ENCODE data around the gene MAST4. TPM values are rescaled to one million over a fixed set of nuclear protein-coding genes. Genes with fewer than 3 reads are reported as not detected.

MAST4 gene
- total and polyA plus RNA-seq, 2 of the 4 experiments (the other 2 are of a cell fraction): 4.8 to 6.8 TPM

GRCh38 chr5:67027171-67027570 lies 431.0 kb downstream of the MAST4 start:
- no peaks in the 10 kb centered on the region for H3K27me3 ChIP-seq (ENCODE audit: control insufficient read depth, insufficient read depth, low read length)
- no peak overlapping the region for H3K27ac ChIP-seq (ENCODE audit: insufficient read depth, low read length)
- CTCF ChIA-PET: no interaction called here
- H3K23ac ChIP-seq (ENCODE audit: low read depth, low read length): no peak overlapping the region
- no peak overlapping the region for H2BK120ac ChIP-seq (ENCODE audit: low read depth, low read length)
- H2BK5ac ChIP-seq (ENCODE audit: low read depth, low read length, poor library complexity, severe bottlenecking): no peak overlapping the region
- H3K36me3 ChIP-seq (ENCODE audit: control insufficient read depth, insufficient read depth, low read length): no peaks in the 10 kb centered on the region
- H3K18ac ChIP-seq (ENCODE audit: low read depth, low read length): no peak overlapping the region
- H3K14ac ChIP-seq (replicated peaks; ENCODE audit: low read depth, low read length): no peak overlapping the region
- WGBS, 2 experiments (ENCODE audit: extremely low coverage in 2 of 2, insufficient read length in 1 of 2): no CpG with 5 or more reads among the region's 2 CpGs
- no peak overlapping the region for H4K8ac ChIP-seq (ENCODE audit: low read depth in 2 of 2, low read length in 2 of 2)
- 0 out of 2 replicates have a peak, but pooled peaks cover 2% of the 10 kb centered on the region for H3K4me1 ChIP-seq (ENCODE audit: control insufficient read depth, insufficient read depth, low read length)
- DNase-seq (no peak), ATAC-seq (ENCODE audit: low read depth) (no peak)
- H3K4me2 ChIP-seq (ENCODE audit: low read depth, low read length): no peak overlapping the region
- BruUV-seq (replicated peaks): no TSS peak
- H2AK5ac ChIP-seq (ENCODE audit: low read depth, low read length): no peak overlapping the region
- POLR2A ChIA-PET (ENCODE audit: unreplicated experiment): no interaction called here
- H4K5ac ChIP-seq (ENCODE audit: low read depth, low read length): no peak overlapping the region
- H2BK20ac ChIP-seq (ENCODE audit: low read depth, low read length): no peak overlapping the region
- no peak overlapping the region for H3K56ac ChIP-seq (ENCODE audit: extremely low read depth, insufficient read depth, low read length)
- H2AK9ac ChIP-seq (replicated peaks; ENCODE audit: low read depth, low read length, poor library complexity): no peak overlapping the region
- H4K20me1 ChIP-seq (ENCODE audit: insufficient read depth, low read length): peaks cover 3% of the 10 kb centered on the region; the same call in 1 of the 2 replicates
- no peak overlapping the region for H2BK15ac ChIP-seq (ENCODE audit: low read depth, low read length)
- no peak overlapping the region for H3K9ac ChIP-seq (ENCODE audit: low read depth, low read length)
- intact Hi-C loops (cut with micrococcal nuclease) (no loop called here), dilution Hi-C loops (cut with HindIII; ENCODE audit: low sequenced_read_pairs, unreplicated experiment) (no loop called here), in situ Hi-C loops (cut with MboI; ENCODE audit: low sequenced_read_pairs) (no loop called here)
- H3K4ac ChIP-seq (ENCODE audit: low read depth, low read length): no peak overlapping the region
- H4K91ac ChIP-seq (ENCODE audit: insufficient read depth, low read depth, low read length): no peak overlapping the region
- TF ChIP-seq FOS (IDR thresholded peaks at IDR 0.05; ENCODE audit: low read depth, low read length): no peak
- TF ChIP-seq, protein P1, sequence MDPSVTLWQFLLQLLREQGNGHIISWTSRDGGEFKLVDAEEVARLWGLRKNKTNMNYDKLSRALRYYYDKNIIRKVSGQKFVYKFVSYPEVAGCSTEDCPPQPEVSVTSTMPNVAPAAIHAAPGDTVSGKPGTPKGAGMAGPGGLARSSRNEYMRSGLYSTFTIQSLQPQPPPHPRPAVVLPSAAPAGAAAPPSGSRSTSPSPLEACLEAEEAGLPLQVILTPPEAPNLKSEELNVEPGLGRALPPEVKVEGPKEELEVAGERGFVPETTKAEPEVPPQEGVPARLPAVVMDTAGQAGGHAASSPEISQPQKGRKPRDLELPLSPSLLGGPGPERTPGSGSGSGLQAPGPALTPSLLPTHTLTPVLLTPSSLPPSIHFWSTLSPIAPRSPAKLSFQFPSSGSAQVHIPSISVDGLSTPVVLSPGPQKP (IDR thresholded peaks at IDR 0.05; ENCODE audit: borderline replicate concordance, low read depth, low read length): no peak
- TF ChIP-seq RFX5 (IDR thresholded peaks at IDR 0.05; ENCODE audit: low read depth, low read length): no peak
- no peak for TF ChIP-seq MAZ (IDR thresholded peaks at IDR 0.05; ENCODE audit: borderline replicate concordance, low read depth, low read length)
- no peak for TF ChIP-seq SMC3 (IDR thresholded peaks at IDR 0.05; ENCODE audit: low read depth, low read length)
- no peak for TF ChIP-seq CTCF (conservative IDR thresholded peaks at IDR 0.05; ENCODE audit: low read depth, low read length)
- TF ChIP-seq POLR2A (IDR thresholded peaks at IDR 0.05; ENCODE audit: low read depth, low read length): no peak
- TF ChIP-seq MXI1 (IDR thresholded peaks at IDR 0.05; ENCODE audit: borderline replicate concordance, low read depth, low read length): no peak
- no peak for TF ChIP-seq MAFK (IDR thresholded peaks at IDR 0.05; ENCODE audit: low read depth, low read length)
- TF ChIP-seq CHD1 (IDR thresholded peaks at IDR 0.05; ENCODE audit: low read depth, low read length): no peak
- no peak for TF ChIP-seq RCOR1 (IDR thresholded peaks at IDR 0.05; ENCODE audit: insufficient replicate concordance, low read length)
- TF ChIP-seq USF2 (IDR thresholded peaks at IDR 0.05; ENCODE audit: low read depth, low read length): no peak
- TF ChIP-seq RAD21 (IDR thresholded peaks at IDR 0.05; ENCODE audit: low read length): no peak
- TF ChIP-seq BHLHE40 (IDR thresholded peaks at IDR 0.05; ENCODE audit: low read depth, low read length): no peak
- no peak for TF ChIP-seq CEBPB (IDR thresholded peaks at IDR 0.05; ENCODE audit: low read depth, low read length)
- no peak for TF ChIP-seq NFE2L2 (IDR thresholded peaks at IDR 0.05; ENCODE audit: low read depth, low read length)
- no peak overlapping the region for H2AFZ ChIP-seq (replicated peaks; ENCODE audit: low read length, poor library complexity)
- H3K4me3 ChIP-seq (ENCODE audit: insufficient read depth, low read depth, low read length): no peak overlapping the region
- H3K9me1 ChIP-seq (ENCODE audit: insufficient read depth, low read length): no peaks in the 10 kb centered on the region
- H3K9me3 ChIP-seq (ENCODE audit: control insufficient read depth, insufficient read depth, low read length): no peaks in the 10 kb centered on the region
- H3K79me1 ChIP-seq (ENCODE audit: low read depth in 1 of 2, low read length in 2 of 2): peaks cover 13 to 25% of the 10 kb centered on the region in 2 experiments; a peak in 3 of 4 replicates

Measured in IMR-90 (cell line).